H9 (cell line): ENCODE data around the gene TEX2. TPM values are rescaled to one million over a fixed set of nuclear protein-coding genes. Genes with fewer than 3 reads are reported as not detected.

Source experiments
- DNase-seq: peaks from one replicate; pipeline ENCODE4 v3.0.0-alpha.2; 2017
- H2AFZ ChIP-seq: one replicate; pipeline ENCODE4 v1.6.1; 2013; ENCODE audit warnings: mild to moderate bottlenecking, low read length, control low read depth, moderate library complexity
- H2AK5ac ChIP-seq: 2 replicates; pipeline ENCODE4 v1.6.1; 2013; ENCODE audit warnings: low read length, control low read depth, mixed read lengths; ENCODE audit not compliant: insufficient read length
- H2BK120ac ChIP-seq: one replicate; pipeline ENCODE4 v1.6.1; 2013; ENCODE audit warnings: low read depth, mild to moderate bottlenecking, low read length, control low read depth, inconsistent platforms; ENCODE audit not compliant: poor library complexity, severe bottlenecking
- H2BK12ac ChIP-seq: 2 replicates; pipeline ENCODE4 v1.6.1; 2013; ENCODE audit warnings: low read length, control low read depth, mixed read lengths, low read depth; ENCODE audit not compliant: insufficient read length
- H2BK15ac ChIP-seq: 2 replicates; pipeline ENCODE4 v1.6.1; 2013; ENCODE audit warnings: low read depth, low read length, control low read depth
- H2BK20ac ChIP-seq: one replicate; pipeline ENCODE4 v1.6.1; 2013; ENCODE audit warnings: low read depth, mild to moderate bottlenecking, low read length, control low read depth, inconsistent platforms; ENCODE audit not compliant: poor library complexity, severe bottlenecking
- H2BK5ac ChIP-seq: 2 replicates; pipeline ENCODE4 v1.6.1; 2013; ENCODE audit warnings: low read length, control low read depth, mixed read lengths; ENCODE audit not compliant: insufficient read length
- H3K14ac ChIP-seq: 2 replicates; pipeline ENCODE4 v1.6.1; 2013; ENCODE audit warnings: low read length, control low read depth; ENCODE audit not compliant: insufficient read depth
- H3K18ac ChIP-seq: 2 replicates; pipeline ENCODE4 v1.6.1; 2013; ENCODE audit warnings: low read depth, mild to moderate bottlenecking, mixed read lengths, low read length, control low read depth; ENCODE audit not compliant: insufficient read length
- H3K23ac ChIP-seq: 2 replicates; pipeline ENCODE4 v1.6.1; 2013; ENCODE audit warnings: low read length, control low read depth, mixed read lengths, low read depth; ENCODE audit not compliant: insufficient read length
- H3K23me2 ChIP-seq: 2 replicates; pipeline ENCODE4 v1.6.1; 2013; ENCODE audit warnings: low read depth, mild to moderate bottlenecking, mixed read lengths, low read length, control low read depth; ENCODE audit not compliant: insufficient read length, poor library complexity, severe bottlenecking
- H3K27ac ChIP-seq: 2 replicates; pipeline ENCODE4 v1.5.1; 2013; ENCODE audit warnings: low read length, control low read depth, mixed read lengths, low read depth; ENCODE audit not compliant: insufficient read length
- H3K27me3 ChIP-seq: 2 replicates; pipeline ENCODE4 v1.6.1; 2013; ENCODE audit warnings: low read length, control low read depth, inconsistent platforms; ENCODE audit not compliant: insufficient read depth
- H3K4ac ChIP-seq: 2 replicates; pipeline ENCODE4 v1.6.1; 2013; ENCODE audit warnings: low read depth, mild to moderate bottlenecking, control low read depth, inconsistent platforms, low read length, moderate library complexity
- H3K4me1 ChIP-seq: 2 replicates; pipeline ENCODE4 v1.6.1; 2013; ENCODE audit warnings: low read length, control low read depth, inconsistent platforms; ENCODE audit not compliant: insufficient read depth
- H3K4me2 ChIP-seq: 2 replicates; pipeline ENCODE4 v1.6.1; 2013; ENCODE audit warnings: low read length, control low read depth, mixed read lengths; ENCODE audit not compliant: insufficient read length, insufficient read depth
- H3K56ac ChIP-seq: 2 replicates; pipeline ENCODE4 v1.6.1; 2013; ENCODE audit warnings: low read depth, mild to moderate bottlenecking, mixed read lengths, low read length, control low read depth; ENCODE audit not compliant: insufficient read length
- H3K79me1 ChIP-seq: 2 replicates; pipeline ENCODE4 v1.6.1; 2013; ENCODE audit warnings: low read depth, mild to moderate bottlenecking, moderate library complexity, low read length, control low read depth, inconsistent platforms; ENCODE audit not compliant: insufficient read depth, poor library complexity, severe bottlenecking
- H3K79me2 ChIP-seq: 2 replicates; pipeline ENCODE4 v1.6.1; 2013; ENCODE audit warnings: low read length, control low read depth, inconsistent platforms; ENCODE audit not compliant: insufficient read depth
- H3K9ac ChIP-seq: 2 replicates; pipeline ENCODE4 v1.6.1; 2013; ENCODE audit warnings: low read length, control low read depth, mixed read lengths; ENCODE audit not compliant: insufficient read length; ENCODE audit errors: extremely low read depth
- H3K9me3 ChIP-seq: one replicate; pipeline ENCODE4 v1.6.1; 2013; ENCODE audit warnings: low read depth, low read length, inconsistent platforms; ENCODE audit not compliant: control insufficient read depth
- H3T11ph ChIP-seq: one replicate; pipeline ENCODE4 v1.6.1; 2013; ENCODE audit warnings: mild to moderate bottlenecking, low read length, control low read depth, inconsistent platforms
- H4K20me1 ChIP-seq: one replicate; pipeline ENCODE4 v1.6.1; 2013; ENCODE audit not compliant: control insufficient read depth, insufficient read length, insufficient read depth
- H4K5ac ChIP-seq: 2 replicates; pipeline ENCODE4 v1.6.1; 2013; ENCODE audit warnings: low read depth, mild to moderate bottlenecking, mixed read lengths, low read length, control low read depth; ENCODE audit not compliant: insufficient read length
- H4K8ac ChIP-seq: replicated peaks from 2 replicates; pipeline ENCODE4 v1.6.1; 2013; ENCODE audit warnings: low read length, control low read depth, mixed read lengths, low read depth; ENCODE audit not compliant: insufficient read length
- H4K91ac ChIP-seq: 2 replicates; pipeline ENCODE4 v1.6.1; 2013; ENCODE audit warnings: low read depth, mild to moderate bottlenecking, moderate library complexity, mixed read lengths, low read length, control low read depth; ENCODE audit not compliant: insufficient read length
- H3K27ac Mint-ChIP-seq, 3 experiments: 2 replicates in 2 of 3; 3 replicates in 1 of 3; pipeline ENCODE4 v1.8.0; 2020 to 2021; ENCODE audit warnings: mixed read lengths in 3 of 3, mild to moderate bottlenecking in 1 of 3, moderate library complexity in 1 of 3
- H3K27me3 Mint-ChIP-seq: 2 replicates; pipeline ENCODE4 v1.8.0; 2021; ENCODE audit warnings: low read depth, mild to moderate bottlenecking, moderate library complexity, mixed read lengths
- H3K36me3 Mint-ChIP-seq, 3 experiments: 2 replicates in 2 of 3; 3 replicates in 1 of 3; pipeline ENCODE4 v1.8.0; 2020 to 2021; ENCODE audit warnings: low read depth in 3 of 3, mixed read lengths in 3 of 3; ENCODE audit not compliant: insufficient read depth in 1 of 3
- H3K4me1 Mint-ChIP-seq, 2 experiments: 2 replicates each; pipeline ENCODE4 v1.8.0; 2020; ENCODE audit warnings: mixed read lengths in 2 of 2
- H3K4me3 Mint-ChIP-seq, 2 experiments: 2 replicates in 1 of 2; 3 replicates in 1 of 2; pipeline ENCODE4 v1.8.0; 2020 to 2021; ENCODE audit warnings: mild to moderate bottlenecking in 2 of 2, mixed read lengths in 2 of 2, moderate library complexity in 1 of 2
- H3K9me3 Mint-ChIP-seq, 2 experiments: 2 replicates in 1 of 2; 3 replicates in 1 of 2; pipeline ENCODE4 v1.8.0; 2020; ENCODE audit warnings: mild to moderate bottlenecking in 2 of 2, mixed read lengths in 2 of 2, moderate library complexity in 1 of 2
- WGBS: extraction: QIAGEN DNeasy Blood & Tissue Kit; methylation state at CpG from one replicate; pipeline ENCODE4 v1.1.7; 2013; ENCODE audit warnings: missing lambda C conversion rate, low lambda C conversion rate, mixed read lengths; ENCODE audit not compliant: insufficient read length; ENCODE audit errors: extremely low coverage; 5-methylcytosine and 5-hydroxymethylcytosine counted together
- total RNA-seq: library from RNA; stranded (reverse); gene quantifications from 2 replicates; pipeline ENCODE4 v1.2.1, GENCODE V29; 2021
- TF ChIP-seq, protein P1 (sequence below): fragments of 200-600 bp; sonication (generic); conservative IDR thresholded peaks from 3 replicates; pipeline ENCODE4 v1.8.0; 2021; ENCODE audit warnings: antibody characterized with exemption, mild to moderate bottlenecking

Gene TEX2
- total RNA-seq, 1 experiment from 2014 or later, result 12.2 TPM

GRCh38 chr17:64218066-64218465 lies 45.0 kb downstream of the TEX2 start:
- no peak overlapping the region for H4K91ac ChIP-seq
- WGBS, result no CpG with 5 or more reads among the region's 3 CpGs
- H3K27me3 ChIP-seq, result no peaks in the 10 kb centered on the region
- no peak overlapping the region for H2BK120ac ChIP-seq
- no peak overlapping the region for H2BK15ac ChIP-seq
- H2BK5ac ChIP-seq, result no peak overlapping the region
- Mint-ChIP-seq H3K4me1 (peaks cover 19% of the 10 kb centered on the region in 2 experiments), H3K27ac (peak overlapping the region in 1 of 3 experiments; percentile 73; a peak in 2 of 7 replicates), H3K27me3 (no peaks in the 10 kb centered on the region), H3K9me3 (no peaks in the 10 kb centered on the region), H3K4me3 (peak overlapping the region in 1 of 2 experiments; percentile 25; a peak in 1 of 5 replicates), H3K36me3 (peaks cover 2 to 10% (median 9%) of the 10 kb centered on the region in 3 experiments; a peak in 6 of 7 replicates)
- no peak overlapping the region for H3K14ac ChIP-seq
- H3K9ac ChIP-seq, result no peak overlapping the region
- H3K4ac ChIP-seq, result no peak overlapping the region
- no peak overlapping the region for H3K27ac ChIP-seq
- H3K79me1 ChIP-seq, result peaks cover 9% of the 10 kb centered on the region
- no peak overlapping the region for H3K23ac ChIP-seq
- peaks cover 4% of the 10 kb centered on the region; the same call in 1 of the 2 replicates for H3K4me1 ChIP-seq
- TF ChIP-seq, protein P1, sequence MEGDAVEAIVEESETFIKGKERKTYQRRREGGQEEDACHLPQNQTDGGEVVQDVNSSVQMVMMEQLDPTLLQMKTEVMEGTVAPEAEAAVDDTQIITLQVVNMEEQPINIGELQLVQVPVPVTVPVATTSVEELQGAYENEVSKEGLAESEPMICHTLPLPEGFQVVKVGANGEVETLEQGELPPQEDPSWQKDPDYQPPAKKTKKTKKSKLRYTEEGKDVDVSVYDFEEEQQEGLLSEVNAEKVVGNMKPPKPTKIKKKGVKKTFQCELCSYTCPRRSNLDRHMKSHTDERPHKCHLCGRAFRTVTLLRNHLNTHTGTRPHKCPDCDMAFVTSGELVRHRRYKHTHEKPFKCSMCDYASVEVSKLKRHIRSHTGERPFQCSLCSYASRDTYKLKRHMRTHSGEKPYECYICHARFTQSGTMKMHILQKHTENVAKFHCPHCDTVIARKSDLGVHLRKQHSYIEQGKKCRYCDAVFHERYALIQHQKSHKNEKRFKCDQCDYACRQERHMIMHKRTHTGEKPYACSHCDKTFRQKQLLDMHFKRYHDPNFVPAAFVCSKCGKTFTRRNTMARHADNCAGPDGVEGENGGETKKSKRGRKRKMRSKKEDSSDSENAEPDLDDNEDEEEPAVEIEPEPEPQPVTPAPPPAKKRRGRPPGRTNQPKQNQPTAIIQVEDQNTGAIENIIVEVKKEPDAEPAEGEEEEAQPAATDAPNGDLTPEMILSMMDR, result no peak
- H2AFZ ChIP-seq, result no peak overlapping the region
- no peak overlapping the region for H3T11ph ChIP-seq
- H2BK12ac ChIP-seq, result no peak overlapping the region
- H3K18ac ChIP-seq, result no peak overlapping the region
- no peak overlapping the region for H2BK20ac ChIP-seq
- H4K20me1 ChIP-seq, result no peaks in the 10 kb centered on the region
- no peak overlapping the region for H4K8ac ChIP-seq
- H4K5ac ChIP-seq, result no peak overlapping the region
- H3K79me2 ChIP-seq, result 0 out of 2 replicates have a peak, but pooled peaks cover 3% of the 10 kb centered on the region
- no peak overlapping the region for H2AK5ac ChIP-seq
- no peak for DNase-seq
- no peak overlapping the region for H3K56ac ChIP-seq
- H3K4me2 ChIP-seq, result no peak overlapping the region
- no peaks in the 10 kb centered on the region for H3K9me3 ChIP-seq
- no peaks in the 10 kb centered on the region for H3K23me2 ChIP-seq
